DND-41 (cell line): ENCODE measurements around the gene PRR23B.

Experiments used
- EZH2 ChIP-seq: IDR thresholded peaks from 3 replicates; pipeline ENCODE4 v1.6.1; 2012; ENCODE audit warnings: borderline replicate concordance, low read depth, mild to moderate bottlenecking, moderate library complexity, low read length, inconsistent platforms; ENCODE audit not compliant: severe bottlenecking
- TF ChIP-seq, protein P1 (sequence below): IDR thresholded peaks from 2 replicates; pipeline ENCODE4 v1.5.1; 2012; ENCODE audit warnings: borderline replicate concordance, low read length, moderate library complexity, mild to moderate bottlenecking; ENCODE audit not compliant: poor library complexity, severe bottlenecking; ENCODE audit errors: extremely low read depth

GRCh38 chr3:138995706-138996105, 25.0 kb downstream of the PRR23B start:
- TF ChIP-seq, protein P1, sequence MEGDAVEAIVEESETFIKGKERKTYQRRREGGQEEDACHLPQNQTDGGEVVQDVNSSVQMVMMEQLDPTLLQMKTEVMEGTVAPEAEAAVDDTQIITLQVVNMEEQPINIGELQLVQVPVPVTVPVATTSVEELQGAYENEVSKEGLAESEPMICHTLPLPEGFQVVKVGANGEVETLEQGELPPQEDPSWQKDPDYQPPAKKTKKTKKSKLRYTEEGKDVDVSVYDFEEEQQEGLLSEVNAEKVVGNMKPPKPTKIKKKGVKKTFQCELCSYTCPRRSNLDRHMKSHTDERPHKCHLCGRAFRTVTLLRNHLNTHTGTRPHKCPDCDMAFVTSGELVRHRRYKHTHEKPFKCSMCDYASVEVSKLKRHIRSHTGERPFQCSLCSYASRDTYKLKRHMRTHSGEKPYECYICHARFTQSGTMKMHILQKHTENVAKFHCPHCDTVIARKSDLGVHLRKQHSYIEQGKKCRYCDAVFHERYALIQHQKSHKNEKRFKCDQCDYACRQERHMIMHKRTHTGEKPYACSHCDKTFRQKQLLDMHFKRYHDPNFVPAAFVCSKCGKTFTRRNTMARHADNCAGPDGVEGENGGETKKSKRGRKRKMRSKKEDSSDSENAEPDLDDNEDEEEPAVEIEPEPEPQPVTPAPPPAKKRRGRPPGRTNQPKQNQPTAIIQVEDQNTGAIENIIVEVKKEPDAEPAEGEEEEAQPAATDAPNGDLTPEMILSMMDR, result no peak
- no peak for TF ChIP-seq EZH2
